Aorta (tissue), 5 donors: ENCODE results near the gene SLC22A8. TPM values are rescaled to one million over a fixed set of nuclear protein-coding genes. Genes with fewer than 3 reads are reported as not detected.
"Not testable (repeated sequence)": the region's sequence is repeated elsewhere in the genome, so short reads cannot be mapped to it uniquely, and the experiment has no call there.

Experiments used
- ATAC-seq: fragments of 200-7000 bp; cut with Tn5 transposase; one replicate; pipeline ENCODE4 v1.9.1; 2022; ENCODE audit warnings: moderate library complexity; ENCODE audit not compliant: low FRiP score
- DNase-seq, 2 donors: peaks; one replicate each; pipeline ENCODE4 v3.0.0-alpha.2; 2020
- H3K27ac ChIP-seq, 2 donors: one replicate each; pipeline ENCODE4 v1.5.1; 2013; ENCODE audit warnings: low read length in 2 of 2, mild to moderate bottlenecking in 2 of 2, moderate library complexity in 2 of 2, control low read depth in 1 of 2, inconsistent platforms in 1 of 2, low read depth in 1 of 2
- H3K27me3 ChIP-seq, 2 donors: one replicate each; pipeline ENCODE4 v1.6.1; 2013; ENCODE audit warnings: control low read depth in 1 of 2, low read length in 1 of 2, mild to moderate bottlenecking in 1 of 2, moderate library complexity in 1 of 2; ENCODE audit not compliant: insufficient read depth in 2 of 2, control insufficient read depth in 1 of 2
- H3K36me3 ChIP-seq, 2 donors: one replicate each; pipeline ENCODE4 v1.6.1; 2013; ENCODE audit warnings: control low read depth in 1 of 2, low read length in 1 of 2, mild to moderate bottlenecking in 1 of 2; ENCODE audit not compliant: insufficient read depth in 2 of 2, control insufficient read depth in 1 of 2
- H3K4me1 ChIP-seq, 2 donors: one replicate each; pipeline ENCODE4 v1.6.1; 2013; ENCODE audit warnings: low read length in 2 of 2, control low read depth in 1 of 2, mild to moderate bottlenecking in 1 of 2, moderate library complexity in 1 of 2; ENCODE audit not compliant: insufficient read depth in 2 of 2, control insufficient read depth in 1 of 2
- H3K4me3 ChIP-seq, 2 donors: one replicate each; pipeline ENCODE4 v1.5.1; 2013; ENCODE audit warnings: low read length in 2 of 2, control low read depth in 1 of 2, mild to moderate bottlenecking in 1 of 2
- H3K9me3 ChIP-seq: one replicate; pipeline ENCODE4 v1.6.1; 2013; ENCODE audit warnings: mild to moderate bottlenecking, low read length; ENCODE audit not compliant: control insufficient read depth
- WGBS, 2 donors: extraction: QIAGEN DNeasy Blood & Tissue Kit; methylation state at CpG; one replicate each; pipeline ENCODE4 v1.1.7; 2013; 5-methylcytosine and 5-hydroxymethylcytosine counted together
- intact Hi-C, 2 donors: fragments of 100-400 bp; cut with DNase I; formaldehyde crosslinking; loops; one replicate each; pipeline versions ENCODE4 v1.14.2 to v1.15.0; 2022
- polyA plus RNA-seq, 2 donors: library from polyadenylated mRNA; stranded (reverse); fragments of 200-250 nt; gene quantifications; one replicate each; pipeline ENCODE4 v1.2.3, GENCODE V29; 2013
- total RNA-seq, 2 donors: library from RNA; stranded (reverse); fragmentation: NEBNext Ultra II Directional; extraction: Animal tissue kit (Norgen Biotek cat#: 25700); gene quantifications; one replicate each; pipeline ENCODE4 v1.2.1, GENCODE V29; 2021
- donor health status: healthy with polysubstance abuse.
- donor health status: Bipolar disorder and iron deficiency.
- donor health status: DM: no; HTN: no; CAD: no.
- donor health status: DM: no; HTN: no; CAD: no.
- donor health status: DM: yes; HTN: yes; CAD: no.

SLC22A8 gene
- total and polyA plus RNA-seq, 4 donors: not detected

GRCh38 chr11:62957147-62957546 lies 58.5 kb downstream of the SLC22A8 start:
- no peak for DNase-seq
- intact Hi-C loops: no loop called here
- Histone ChIP-seq H3K9me3 (no peaks in the 10 kb centered on the region), H3K4me3 (no peak overlapping the region), H3K27me3 (peaks cover 0 to 2% of the 10 kb centered on the region in 2 donors), H3K27ac (no peak overlapping the region), H3K4me1 (no peaks in the 10 kb centered on the region), H3K36me3 (no peaks in the 10 kb centered on the region)
- WGBS, 2 donors: 94 to 95% methylated on average over 2 of the region's 2 CpGs
- ATAC-seq: no peak

GRCh38 chr11:62954478-62954877 lies 61.2 kb downstream of the SLC22A8 start:
- no peaks in the 10 kb centered on the region for H3K9me3 ChIP-seq
- no peaks in the 10 kb centered on the region for H3K36me3 ChIP-seq
- H3K27ac ChIP-seq: no peak overlapping the region
- DNase-seq: no peak
- ATAC-seq: no peak
- peaks cover 0 to 2% of the 10 kb centered on the region in 2 donors for H3K27me3 ChIP-seq
- no peak overlapping the region for H3K4me3 ChIP-seq
- intact Hi-C loops: no loop called here
- H3K4me1 ChIP-seq: no peaks in the 10 kb centered on the region
- WGBS, 2 donors: 63 to 71% methylated on average over 5 of the region's 5 CpGs

GRCh38 chr11:62953811-62954210 lies 61.8 kb downstream of the SLC22A8 start:
- H3K27ac ChIP-seq: no peak overlapping the region
- no peak overlapping the region for H3K4me3 ChIP-seq
- ATAC-seq (no peak), DNase-seq (no peak)
- H3K27me3 ChIP-seq: peaks cover 0 to 2% of the 10 kb centered on the region in 2 donors
- H3K9me3 ChIP-seq: no peaks in the 10 kb centered on the region
- intact Hi-C loops: no loop called here
- WGBS, 2 donors: 84% methylated on average over 4 of the region's 4 CpGs
- H3K36me3 ChIP-seq: no peaks in the 10 kb centered on the region
- no peaks in the 10 kb centered on the region for H3K4me1 ChIP-seq

- DNase-seq (no peak), ATAC-seq (no peak)
- H3K4me3 ChIP-seq: no peak overlapping the region
- no peak overlapping the region for H3K27ac ChIP-seq
- no peaks in the 10 kb centered on the region for H3K4me1 ChIP-seq
- H3K9me3 ChIP-seq: no peaks in the 10 kb centered on the region
- H3K36me3 ChIP-seq: no peaks in the 10 kb centered on the region
- H3K27me3 ChIP-seq: no peaks in the 10 kb centered on the region
- intact Hi-C loops: no loop called here
- 78% methylated on average over 7 of the region's 7 CpGs for WGBS, 2 donors
Measured at GRCh38 chr11:62948765-62949320, 66.8 kb downstream of the SLC22A8 start.

GRCh38 chr11:62945538-62945937 lies 70.1 kb downstream of the SLC22A8 start:
- DNase-seq, ATAC-seq, H3K27ac ChIP-seq, H3K36me3 ChIP-seq, H3K9me3 ChIP-seq, H3K4me3 ChIP-seq, H3K27me3 ChIP-seq, intact Hi-C loops, H3K4me1 ChIP-seq: not testable (repeated sequence)
- WGBS, 2 donors: 94 to 97% methylated on average over 10 of the region's 10 CpGs

Other genes starting within 250 kb of the SLC22A8 start
- gene TAF6L, start 244.4 kb downstream of the SLC22A8 start, total RNA-seq: 10 to 100 TPM; 13.2 to 21.3 TPM
- 10 to 100 TPM; 14.5 to 43.5 TPM for gene TAF6L, start 244.4 kb downstream of the SLC22A8 start, polyA plus RNA-seq
- gene TMEM179B, start 228.4 kb downstream of the SLC22A8 start, total RNA-seq: 10 to 100 TPM; 26.8 to 31.0 TPM
- 10 to 100 TPM; 29.2 to 55.9 TPM for gene TMEM179B, start 228.4 kb downstream of the SLC22A8 start, polyA plus RNA-seq
- gene TMEM223, start 223.8 kb downstream of the SLC22A8 start, total RNA-seq: 10 to 100 TPM in 1 of 2 donors, 1 to 10 TPM in 1; 6.0 to 12.6 TPM
- 10 to 100 TPM; 10.4 to 10.6 TPM for gene TMEM223, start 223.8 kb downstream of the SLC22A8 start, polyA plus RNA-seq
- gene NXF1, start 210.4 kb downstream of the SLC22A8 start, total RNA-seq: 10 to 100 TPM; 82.4 to 99.9 TPM
- 100 to 1,000 TPM in 1 of 2 donors, 10 to 100 TPM in 1; 26.8 to 455 TPM for gene NXF1, start 210.4 kb downstream of the SLC22A8 start, polyA plus RNA-seq
- 10 to 100 TPM; 42.6 to 46.4 TPM for gene STX5, start 183.8 kb downstream of the SLC22A8 start, total RNA-seq
- gene STX5, start 183.8 kb downstream of the SLC22A8 start, polyA plus RNA-seq: 10 to 100 TPM; 19.2 to 44.0 TPM
- gene TEX54, start 183.0 kb downstream of the SLC22A8 start, total RNA-seq: not detected
- 1 to 10 TPM in 1 of 2 donors, not detected in 1; 5.5 TPM for gene TEX54, start 183.0 kb downstream of the SLC22A8 start, polyA plus RNA-seq
- gene WDR74, start 176.3 kb downstream of the SLC22A8 start, total RNA-seq: 10 to 100 TPM; 35.4 to 42.9 TPM
- gene WDR74, start 176.3 kb downstream of the SLC22A8 start, polyA plus RNA-seq: 10 to 100 TPM; 13.5 to 53.9 TPM
- 100 to 1,000 TPM in 1 of 2 donors, 10 to 100 TPM in 1; 98.6 to 107 TPM for gene SLC3A2, start 134.9 kb downstream of the SLC22A8 start, total RNA-seq
- gene SLC3A2, start 134.9 kb downstream of the SLC22A8 start, polyA plus RNA-seq: 10 to 100 TPM; 31.8 to 74.8 TPM
- gene CHRM1, start 94.5 kb downstream of the SLC22A8 start, total RNA-seq: not detected
- not detected for gene CHRM1, start 94.5 kb downstream of the SLC22A8 start, polyA plus RNA-seq
- gene SLC22A6, start 30.9 kb downstream of the SLC22A8 start, total RNA-seq: not detected
- under 1 TPM in 1 of 2 donors, not detected in 1; 0.25 TPM for gene SLC22A6, start 30.9 kb downstream of the SLC22A8 start, polyA plus RNA-seq
- gene SLC22A24, start 128.4 kb upstream of the SLC22A8 start, total RNA-seq: not detected
- not detected for gene SLC22A24, start 128.4 kb upstream of the SLC22A8 start, polyA plus RNA-seq
- not detected for gene SLC22A25, start 227.8 kb upstream of the SLC22A8 start, total RNA-seq
- gene SLC22A25, start 227.8 kb upstream of the SLC22A8 start, polyA plus RNA-seq: not detected